ENCODE results near the gene NSDHL. TPM values are rescaled to one million over a fixed set of nuclear protein-coding genes. Genes with fewer than 3 reads are reported as not detected.

The NSDHL gene
- total RNA-seq, 1 experiment from 2014 or later, result 31.6 TPM

DNA sequence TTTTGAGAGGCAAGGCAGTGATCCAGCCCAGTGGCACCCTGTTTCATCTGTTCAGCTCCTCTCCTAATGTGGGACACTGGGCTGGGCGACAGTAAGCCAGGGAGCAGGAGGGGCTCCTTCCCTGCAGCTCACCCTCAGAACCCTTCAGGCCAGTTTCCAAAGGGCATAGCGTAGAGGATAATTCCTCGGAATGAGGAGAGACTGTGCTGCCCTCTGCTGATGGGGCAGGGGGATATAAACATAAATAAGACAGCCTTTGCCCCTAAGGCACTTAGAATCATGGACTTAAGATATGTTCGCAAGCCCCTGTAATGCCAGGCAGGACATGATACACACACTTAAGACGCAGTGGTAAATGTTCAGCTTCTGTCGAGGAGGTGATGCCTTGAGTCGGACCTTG is 39.1 kb downstream of the NSDHL start:
- Histone ChIP-seq H3K4me2 (ENCODE audit: insufficient read depth, insufficient read length, low read length) (no peak overlapping the region), H3K79me2 (ENCODE audit: insufficient read depth, low read length) (no peaks in the 10 kb centered on the region), H3K4ac (ENCODE audit: low read depth, low read length) (no peak overlapping the region), H3K56ac (ENCODE audit: insufficient read length, low read depth, low read length) (no peak overlapping the region), H4K20me1 (ENCODE audit: control insufficient read depth, insufficient read depth, insufficient read length) (no peaks in the 10 kb centered on the region), H3T11ph (ENCODE audit: low read length) (no peak overlapping the region), H2BK15ac (ENCODE audit: low read depth, low read length) (no peak overlapping the region), H3K27me3 (ENCODE audit: insufficient read depth, low read length) (no peaks in the 10 kb centered on the region), H4K8ac (replicated peaks; ENCODE audit: insufficient read length, low read depth, low read length) (no peak overlapping the region), H3K9me3 (ENCODE audit: control insufficient read depth, low read depth, low read length) (peaks cover 17% of the 10 kb centered on the region), H3K23ac (ENCODE audit: insufficient read length, low read depth, low read length) (no peak overlapping the region), H3K4me1 (ENCODE audit: insufficient read depth, low read length) (no peaks in the 10 kb centered on the region), H2BK12ac (ENCODE audit: insufficient read length, low read depth, low read length) (no peak overlapping the region), H2AFZ (ENCODE audit: low read length) (no peak overlapping the region), H2BK20ac (ENCODE audit: low read depth, low read length, poor library complexity, severe bottlenecking) (no peak overlapping the region), H3K23me2 (ENCODE audit: insufficient read length, low read depth, low read length, poor library complexity, severe bottlenecking) (no peaks in the 10 kb centered on the region), H4K91ac (ENCODE audit: insufficient read length, low read depth, low read length) (no peak overlapping the region), H3K9ac (ENCODE audit: extremely low read depth, insufficient read length, low read length) (no peak overlapping the region), H3K79me1 (ENCODE audit: insufficient read depth, low read depth, low read length, poor library complexity, severe bottlenecking) (no peaks in the 10 kb centered on the region), H4K5ac (ENCODE audit: insufficient read length, low read depth, low read length) (no peak overlapping the region), H2AK5ac (ENCODE audit: insufficient read length, low read length) (no peak overlapping the region), H3K18ac (ENCODE audit: insufficient read length, low read depth, low read length) (no peak overlapping the region), H2BK120ac (ENCODE audit: low read depth, low read length, poor library complexity, severe bottlenecking) (no peak overlapping the region), H3K14ac (ENCODE audit: insufficient read depth, low read length) (no peak overlapping the region), H2BK5ac (ENCODE audit: insufficient read length, low read length) (no peak overlapping the region), H3K27ac (ENCODE audit: insufficient read length, low read depth, low read length) (no peak overlapping the region)
- Mint-ChIP-seq H3K4me3 (no peak overlapping the region), H3K36me3 (ENCODE audit: insufficient read depth in 1 of 3, low read depth in 3 of 3) (peaks cover 37 to 66% (median 46%) of the 10 kb centered on the region in 3 experiments), H3K27me3 (ENCODE audit: low read depth) (peaks cover 7% of the 10 kb centered on the region), H3K4me1 (peaks cover 7 to 13% of the 10 kb centered on the region in 2 experiments), H3K9me3 (peaks cover 79 to 90% of the 10 kb centered on the region in 2 experiments), H3K27ac (no peak overlapping the region)
- DNase-seq, result no peak
- TF ChIP-seq, protein P1, sequence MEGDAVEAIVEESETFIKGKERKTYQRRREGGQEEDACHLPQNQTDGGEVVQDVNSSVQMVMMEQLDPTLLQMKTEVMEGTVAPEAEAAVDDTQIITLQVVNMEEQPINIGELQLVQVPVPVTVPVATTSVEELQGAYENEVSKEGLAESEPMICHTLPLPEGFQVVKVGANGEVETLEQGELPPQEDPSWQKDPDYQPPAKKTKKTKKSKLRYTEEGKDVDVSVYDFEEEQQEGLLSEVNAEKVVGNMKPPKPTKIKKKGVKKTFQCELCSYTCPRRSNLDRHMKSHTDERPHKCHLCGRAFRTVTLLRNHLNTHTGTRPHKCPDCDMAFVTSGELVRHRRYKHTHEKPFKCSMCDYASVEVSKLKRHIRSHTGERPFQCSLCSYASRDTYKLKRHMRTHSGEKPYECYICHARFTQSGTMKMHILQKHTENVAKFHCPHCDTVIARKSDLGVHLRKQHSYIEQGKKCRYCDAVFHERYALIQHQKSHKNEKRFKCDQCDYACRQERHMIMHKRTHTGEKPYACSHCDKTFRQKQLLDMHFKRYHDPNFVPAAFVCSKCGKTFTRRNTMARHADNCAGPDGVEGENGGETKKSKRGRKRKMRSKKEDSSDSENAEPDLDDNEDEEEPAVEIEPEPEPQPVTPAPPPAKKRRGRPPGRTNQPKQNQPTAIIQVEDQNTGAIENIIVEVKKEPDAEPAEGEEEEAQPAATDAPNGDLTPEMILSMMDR (conservative IDR thresholded peaks at IDR 0.05), result peak; percentile 46; the same call in 2 of the 3 replicates
- WGBS (ENCODE audit: extremely low coverage, insufficient read length, low lambda C conversion rate), result no CpG with 5 or more reads among the region's 7 CpGs

All from H9 (cell line).